EH (cell line): Measurements from ENCODE around the gene MTCH2.
"Not testable (repeated sequence)": the region's sequence is repeated elsewhere in the genome, so short reads cannot be mapped to it uniquely, and the experiment has no call there.

ENCODE experiments used
- DNase-seq: peaks from one replicate; pipeline ENCODE4 v3.0.0-alpha.2; 2015; ENCODE audit warnings: low read depth

Gene MTCH2

GRCh38 chr11:47636331-47636730 lies 6.0 kb downstream of the MTCH2 start:
- DNase-seq = not testable (repeated sequence)

GRCh38 chr11:47631473-47631872 lies 10.9 kb downstream of the MTCH2 start:
- DNase-seq = no peak

- DNase-seq = no peak
Measured at GRCh38 chr11:47628026-47628425, 14.3 kb downstream of the MTCH2 start.

- no peak for DNase-seq
Measured at GRCh38 chr11:47626234-47626633, 16.1 kb downstream of the MTCH2 start.

GRCh38 chr11:47620836-47621378 lies 21.5 kb downstream of the MTCH2 start:
- DNase-seq = no peak

GRCh38 chr11:47617417-47617809 lies 24.9 kb downstream of the MTCH2 start:
- peak; percentile 79 for DNase-seq

- DNase-seq = peak; percentile 77
Measured at GRCh38 chr11:47616726-47617416, 25.5 kb downstream of the MTCH2 start.

- DNase-seq = no peak
Measured at GRCh38 chr11:47615249-47615648, 27.1 kb downstream of the MTCH2 start.

- DNase-seq = no peak
Measured at GRCh38 chr11:47611348-47611794, 31.0 kb downstream of the MTCH2 start.

GRCh38 chr11:47609675-47610074 lies 32.7 kb downstream of the MTCH2 start:
- no peak for DNase-seq

GRCh38 chr11:47607380-47607779 lies 35.0 kb downstream of the MTCH2 start:
- peak; percentile 93 for DNase-seq

GRCh38 chr11:47606731-47607130 lies 35.6 kb downstream of the MTCH2 start:
- no peak for DNase-seq

GRCh38 chr11:47605921-47606320 lies 36.4 kb downstream of the MTCH2 start:
- DNase-seq = no peak

- peak; percentile 56 for DNase-seq
Measured at GRCh38 chr11:47603295-47603694, 39.1 kb downstream of the MTCH2 start.

GRCh38 chr11:47599902-47600301 lies 42.5 kb downstream of the MTCH2 start:
- no peak for DNase-seq

- DNase-seq = no peak
Measured at GRCh38 chr11:47595967-47596366, 46.4 kb downstream of the MTCH2 start.

- DNase-seq = no peak
Measured at GRCh38 chr11:47595029-47595428, 47.3 kb downstream of the MTCH2 start.

GRCh38 chr11:47593934-47594855 lies 48.2 kb downstream of the MTCH2 start, which contains the start of gene C1QTNF4:
Gene C1QTNF4, minus strand, starts transcription at chr11:47594411. Its CDS starts 3,601 bp downstream, at chr11:47590810.
- DNase-seq = no peak

- no peak for DNase-seq
Measured at GRCh38 chr11:47593492-47593933, 48.8 kb downstream of the MTCH2 start.

GRCh38 chr11:47592970-47593369 lies 49.4 kb downstream of the MTCH2 start:
- DNase-seq = no peak

- DNase-seq = no peak
Measured at GRCh38 chr11:47592251-47592650, 50.1 kb downstream of the MTCH2 start.

GRCh38 chr11:47591764-47592163 lies 50.6 kb downstream of the MTCH2 start:
- no peak for DNase-seq
